GM12878 (cell line): Measurements from ENCODE around the gene DDHD1. TPM values are rescaled to one million over a fixed set of nuclear protein-coding genes. Genes with fewer than 3 reads are reported as not detected.
A peak's percentile ranks its signal among the peaks of the same experiment; 100 is the strongest.
"Not testable (repeated sequence)": the region's sequence is repeated elsewhere in the genome, so short reads cannot be mapped to it uniquely, and the experiment has no call there.

Source experiments
- ATAC-seq: fragments of 200-7000 bp; cut with Tn5 transposase; 3 replicates; pipeline ENCODE4 v1.9.1; 2020; ENCODE audit warnings: mild to moderate bottlenecking, moderate library complexity
- BruUV-seq: library from RNA; stranded (reverse); fragments of 400-500 nt; replicated peaks from 2 replicates; lab custom pipeline; 2021; lab: Mats Ljungman, UMichigan
- CTCF ChIA-PET: fragments of 300-600 bp; sonication (Branson Sonifier 250); formaldehyde crosslinking; extraction: SDS; loops from one replicate; lab custom pipeline; 2021; ENCODE audit warnings: inconsistent platforms; lab: Yijun Ruan, JAX
- POLR2A ChIA-PET: fragments of 350-600 bp; formaldehyde crosslinking; extraction: SDS; loops from one replicate; lab custom pipeline; 2021; ENCODE audit warnings: inconsistent platforms; lab: Charles Lee
- RAD21 ChIA-PET: fragments of 300-600 bp; sonication (Branson Sonifier 250); formaldehyde crosslinking; loops from one replicate; lab custom pipeline; 2023; ENCODE audit warnings: antibody characterized with exemption; ENCODE audit not compliant: unreplicated experiment; lab: Charles Lee
- SMC1A ChIA-PET: fragments of 300-600 bp; sonication (Branson Sonifier 250); formaldehyde crosslinking; loops from one replicate; lab custom pipeline; 2023; ENCODE audit not compliant: unreplicated experiment, uncharacterized antibody; lab: Charles Lee
- DNase-seq: peaks from one replicate; pipeline ENCODE4 v3.0.0-alpha.2; 2011; ENCODE audit warnings: low read depth, low spot score
- FAIRE-seq: peaks from 3 replicates; lab custom pipeline; 2011; peaks lifted over from hg19 to GRCh38; lab: Jason Lieb, UNC
- H2AFZ ChIP-seq: 2 replicates; pipeline ENCODE4 v1.6.0; 2011; ENCODE audit warnings: low read depth, low read length, control low read depth; ENCODE audit not compliant: control insufficient read depth
- H3K27ac ChIP-seq: 2 replicates; pipeline ENCODE4 v1.5.1; 2011; ENCODE audit warnings: control low read depth; ENCODE audit not compliant: control insufficient read depth, insufficient read depth
- H3K27me3 ChIP-seq, 2 experiments: replicated peaks in 1 of 2; 2 replicates each; pipeline versions ENCODE4 v1.6.0 to v1.6.1; 2011; ENCODE audit warnings: low read length in 1 of 2; ENCODE audit not compliant: control insufficient read depth in 2 of 2, insufficient read depth in 2 of 2
- H3K36me3 ChIP-seq, 2 experiments: 2 replicates each; pipeline ENCODE4 v1.5.1; 2011; ENCODE audit warnings: low read length in 1 of 2; ENCODE audit not compliant: control insufficient read depth in 2 of 2, insufficient read depth in 2 of 2
- H3K4me1 ChIP-seq: 2 replicates; pipeline ENCODE4 v1.6.1; 2011; ENCODE audit warnings: mild to moderate bottlenecking, low read length, moderate library complexity, mixed read lengths; ENCODE audit not compliant: control insufficient read depth, insufficient read depth
- H3K4me2 ChIP-seq: 2 replicates; pipeline ENCODE4 v1.6.0; 2011; ENCODE audit warnings: control low read depth; ENCODE audit not compliant: control insufficient read depth, insufficient read depth
- H3K4me3 ChIP-seq: fragments of 200-600 bp; sonication (generic); 2 replicates; pipeline ENCODE4 v1.5.1; 2016
- H3K79me2 ChIP-seq: 2 replicates; pipeline ENCODE4 v1.6.0; 2011; ENCODE audit warnings: low read length; ENCODE audit not compliant: control insufficient read depth, insufficient read depth
- H3K9ac ChIP-seq: 2 replicates; pipeline ENCODE4 v1.8.0; 2011; ENCODE audit warnings: low read length, control low read depth, mixed read lengths; ENCODE audit not compliant: control insufficient read depth, insufficient read depth
- H3K9me3 ChIP-seq: replicated peaks from 3 replicates; pipeline ENCODE4 v1.5.1; 2011; ENCODE audit warnings: mild to moderate bottlenecking, low read length; ENCODE audit not compliant: control insufficient read depth, insufficient read depth
- H4K20me1 ChIP-seq: 2 replicates; pipeline ENCODE4 v1.6.0; 2011; ENCODE audit not compliant: control insufficient read depth, insufficient read depth
- HSF1 ChIP-seq: fragments of 150-350 bp; IDR thresholded peaks from 2 replicates; pipeline ENCODE4 v1.6.1; 2014; ENCODE audit warnings: mild to moderate bottlenecking, low read depth, low read length
- RB1 ChIP-seq: fragments of 450-650 bp; formaldehyde crosslinking; IDR thresholded peaks from 2 replicates; pipeline ENCODE4 v1.6.1; 2017; ENCODE audit warnings: mild to moderate bottlenecking, borderline replicate concordance
- TCF12 ChIP-seq: IDR thresholded peaks from 2 replicates; pipeline ENCODE4 v1.6.1; 2011; ENCODE audit warnings: low read depth, mild to moderate bottlenecking, low read length
- USF1 ChIP-seq: IDR thresholded peaks from 2 replicates; pipeline ENCODE4 v1.6.1; 2011; ENCODE audit warnings: borderline replicate concordance, low read depth, mild to moderate bottlenecking, moderate library complexity, mixed read lengths, low read length; ENCODE audit not compliant: insufficient read depth; ENCODE audit errors: extremely low read length
- WGBS: methylation state at CpG from one replicate; pipeline ENCODE4 v1.1.6; 2016; ENCODE audit warnings: low lambda C conversion rate; ENCODE audit not compliant: insufficient replicate concordance, insufficient coverage; ENCODE audit errors: missing lambda C conversion rate; 5-methylcytosine and 5-hydroxymethylcytosine counted together
- in situ Hi-C: fragments of 300-500 bp; cut with MboI; formaldehyde crosslinking; loops from 9 replicates; pipeline ENCODE4 v1.14.3; 2018; ENCODE audit warnings: mixed read lengths
- intact Hi-C: fragments of 100-400 bp; cut with micrococcal nuclease; formaldehyde crosslinking; loops from one replicate; pipeline ENCODE4 v1.14.2; 2022; ENCODE audit not compliant: unreplicated experiment
- polyA plus RNA-seq, 11 experiments: library from polyadenylated mRNA; depleted of rRNA in 4 of 11; unstranded in 6 of 11; stranded (reverse) in 5 of 11; fragments of >200 nt; fragmentation: Nextera tagmentation in 4 of 11; fragmentation: Illumina TruSeq in 1 of 11; extraction: Ambion mirVana in 4 of 11; extraction: Trizol in 1 of 11; gene quantifications; 1 replicate in 1 of 11; 2 replicates in 10 of 11; pipeline versions ENCODE4 v1.2.1 to v1.2.3, GENCODE V29; 2011 to 2016; ENCODE audit warnings: inconsistent platforms in 2 of 11, missing spikeins in 2 of 11, low read depth in 1 of 11
- total RNA-seq, 4 experiments: library from RNA; depleted of rRNA in 3 of 4; stranded (reverse); fragments of >200 nt in 3 of 4; fragmentation: Illumina TruSeq in 1 of 4; extraction: Trizol in 1 of 4; gene quantifications; 2 replicates each; pipeline versions ENCODE4 v1.2.1 to v1.2.3, GENCODE V29; 2013 to 2021

Gene DDHD1
- total and polyA plus RNA-seq, 10 of the 15 experiments (the other 5 are each of a cell fraction or from before 2014, with no cell fraction given), result 7.7 to 52.3 (median 28.5) TPM

- no peak overlapping the region for H3K9ac ChIP-seq
- ATAC-seq, result no peak
- peaks cover 4% of the 10 kb centered on the region for H3K4me1 ChIP-seq
- no peak for DNase-seq
- no peak overlapping the region for H3K27ac ChIP-seq
- peaks cover 89% of the 10 kb centered on the region for H3K79me2 ChIP-seq
- WGBS, result 66% methylated on average over 3 of the region's 3 CpGs
- no peak for FAIRE-seq
- TSS peak; percentile 3 for BruUV-seq
- peaks cover 0 to 5% of the 10 kb centered on the region in 2 experiments; a peak in 2 of 4 replicates for H3K36me3 ChIP-seq
- H3K4me3 ChIP-seq, result no peak overlapping the region
- H3K4me2 ChIP-seq, result no peak overlapping the region
- CTCF ChIA-PET, result interaction anchor here (0.6 to 1.4 kb wide), 3 partner anchors 13 to 25 kb away, joined by 3 to 6 read pairs (median 3); no protein-coding TSS in a partner anchor
- H2AFZ ChIP-seq, result no peak overlapping the region
- RAD21 ChIA-PET, result interaction anchor here (1.3 to 1.9 kb wide), 3 partner anchors 15 to 49 kb away, joined by 3 to 11 read pairs (median 3); partner anchors contain the start of gene DDHD1
- SMC1A ChIA-PET, result interaction anchor here (0.7 to 1.8 kb wide), 5 partner anchors 16 to 88 kb away, joined by 3 to 7 read pairs (median 3); no protein-coding TSS in a partner anchor
- intact Hi-C loops, result no loop called here
- TF ChIP-seq HSF1, result no peak
- TF ChIP-seq RB1, result no peak
- TF ChIP-seq TCF12, result no peak
- no peak for TF ChIP-seq USF1
- H4K20me1 ChIP-seq, result no peaks in the 10 kb centered on the region
- in situ Hi-C loops, result no loop called here
- H3K9me3 ChIP-seq, result peaks cover 14% of the 10 kb centered on the region
- H3K27me3 ChIP-seq, result no peaks in the 10 kb centered on the region
- POLR2A ChIA-PET, result interaction anchor here (1.2 kb wide), 1 partner anchor 15 kb away, joined by 4 read pairs; no protein-coding TSS in a partner anchor
Measured at GRCh38 chr14:53124786-53125185, 28.3 kb downstream of the DDHD1 start.

- H3K9ac ChIP-seq, BruUV-seq, CTCF ChIA-PET, intact Hi-C loops, in situ Hi-C loops, H3K36me3 ChIP-seq, FAIRE-seq, H3K4me3 ChIP-seq, H3K27ac ChIP-seq, H4K20me1 ChIP-seq, H3K27me3 ChIP-seq, H3K4me1 ChIP-seq, ATAC-seq, H2AFZ ChIP-seq, H3K4me2 ChIP-seq, POLR2A ChIA-PET, DNase-seq, RAD21 ChIA-PET: not testable (repeated sequence)
- SMC1A ChIA-PET, result interaction anchor here (0.7 to 1.2 kb wide), 5 partner anchors 9 to 28 kb away, joined by 3 to 5 read pairs (median 4); no protein-coding TSS in a partner anchor
- peaks cover 88% of the 10 kb centered on the region for H3K79me2 ChIP-seq
- peaks cover 11% of the 10 kb centered on the region; the same call in 2 of the 3 replicates for H3K9me3 ChIP-seq
- WGBS, result 100% methylated on average over 2 of the region's 2 CpGs
Measured at GRCh38 chr14:53121419-53121818, 31.7 kb downstream of the DDHD1 start.

- 100% methylated on average over 4 of the region's 4 CpGs for WGBS
- H3K27ac ChIP-seq, H3K36me3 ChIP-seq, ATAC-seq, H3K9ac ChIP-seq, H4K20me1 ChIP-seq, H3K4me3 ChIP-seq, CTCF ChIA-PET, DNase-seq, H2AFZ ChIP-seq, H3K4me2 ChIP-seq, H3K27me3 ChIP-seq, FAIRE-seq, in situ Hi-C loops, BruUV-seq, POLR2A ChIA-PET, intact Hi-C loops, RAD21 ChIA-PET, H3K4me1 ChIP-seq: not testable (repeated sequence)
- Histone ChIP-seq H3K9me3 (peaks cover 16% of the 10 kb centered on the region; the same call in 2 of the 3 replicates), H3K79me2 (peaks cover 90% of the 10 kb centered on the region)
- SMC1A ChIA-PET, result interaction anchor here (2.4 to 3.2 kb wide), 2 partner anchors 8 to 9 kb away, joined by 9 to 20 read pairs; no protein-coding TSS in a partner anchor
Measured at GRCh38 chr14:53117479-53117878, 35.6 kb downstream of the DDHD1 start.
